Measurements from ENCODE around the gene CPED1.
"Not testable (repeated sequence)": the region's sequence is repeated elsewhere in the genome, so short reads cannot be mapped to it uniquely, and the experiment has no call there.

CPED1 gene

GRCh38 chr7:120959929-120960484, 28.5 kb upstream of the CPED1 start:
- ATAC-seq (ENCODE audit: low read depth): no peak
- no peaks in the 10 kb centered on the region for H3K27me3 Mint-ChIP-seq
- H3K4me3 Mint-ChIP-seq: no peak overlapping the region
- no peak overlapping the region for H3K27ac Mint-ChIP-seq
- H3K4me1 Mint-ChIP-seq: peaks cover 20% of the 10 kb centered on the region
- H3K36me3 Mint-ChIP-seq: peaks cover 27% of the 10 kb centered on the region
- no peaks in the 10 kb centered on the region for H3K9me3 Mint-ChIP-seq
- DNase-seq (ENCODE audit: low spot score in 2 of 2): no peak

- DNase-seq (ENCODE audit: low spot score in 2 of 2) (no peak), ATAC-seq (ENCODE audit: low read depth) (no peak)
- no peak overlapping the region for H3K4me3 Mint-ChIP-seq
- H3K9me3 Mint-ChIP-seq: no peaks in the 10 kb centered on the region
- H3K4me1 Mint-ChIP-seq: peaks cover 18% of the 10 kb centered on the region
- H3K36me3 Mint-ChIP-seq: peaks cover 26% of the 10 kb centered on the region
- H3K27me3 Mint-ChIP-seq: no peaks in the 10 kb centered on the region
- H3K27ac Mint-ChIP-seq: no peak overlapping the region
Observed at GRCh38 chr7:120960714-120961113, 27.8 kb upstream of the CPED1 start.

- no peaks in the 10 kb centered on the region for H3K9me3 Mint-ChIP-seq
- peak overlapping the region; percentile 36 for H3K27ac Mint-ChIP-seq
- peaks cover 29% of the 10 kb centered on the region for H3K36me3 Mint-ChIP-seq
- H3K4me1 Mint-ChIP-seq: peaks cover 18% of the 10 kb centered on the region
- H3K4me3 Mint-ChIP-seq: no peak overlapping the region
- no peaks in the 10 kb centered on the region for H3K27me3 Mint-ChIP-seq
- no peak for DNase-seq (ENCODE audit: low spot score in 2 of 2)
- no peak for ATAC-seq (ENCODE audit: low read depth)
Observed at GRCh38 chr7:120961638-120962173, 26.8 kb upstream of the CPED1 start.

- ATAC-seq (ENCODE audit: low read depth): no peak
- H3K36me3 Mint-ChIP-seq: peaks cover 30% of the 10 kb centered on the region
Observed at GRCh38 chr7:120964088-120964487, 24.4 kb upstream of the CPED1 start.

GRCh38 chr7:120966961-120967360, 21.6 kb upstream of the CPED1 start:
- Mint-ChIP-seq H3K27ac (no peak overlapping the region), H3K36me3 (peaks cover 29% of the 10 kb centered on the region), H3K27me3 (no peaks in the 10 kb centered on the region), H3K4me1 (peaks cover 3% of the 10 kb centered on the region), H3K9me3 (no peaks in the 10 kb centered on the region), H3K4me3 (no peak overlapping the region)
- ATAC-seq (ENCODE audit: low read depth): no peak
- DNase-seq (ENCODE audit: low spot score in 2 of 2): no peak

More at GRCh38 chr7:120964088-120964487, 24.4 kb upstream of the CPED1 start:
- Mint-ChIP-seq H3K4me1 (peaks cover 14% of the 10 kb centered on the region), H3K27me3 (no peaks in the 10 kb centered on the region), H3K27ac (no peak overlapping the region), H3K4me3 (no peak overlapping the region), H3K9me3 (no peaks in the 10 kb centered on the region)
- DNase-seq (ENCODE audit: low spot score in 2 of 2): no peak

- no peak for ATAC-seq (ENCODE audit: low read depth)
- Mint-ChIP-seq H3K27ac (no peak overlapping the region), H3K27me3 (no peaks in the 10 kb centered on the region), H3K4me1 (no peaks in the 10 kb centered on the region), H3K36me3 (peaks cover 25% of the 10 kb centered on the region), H3K9me3 (no peaks in the 10 kb centered on the region), H3K4me3 (no peak overlapping the region)
- no peak for DNase-seq (ENCODE audit: low spot score in 2 of 2)
Observed at GRCh38 chr7:120973849-120974248, 14.7 kb upstream of the CPED1 start.

- no peaks in the 10 kb centered on the region for H3K9me3 Mint-ChIP-seq
- H3K27me3 Mint-ChIP-seq: no peaks in the 10 kb centered on the region
- H3K36me3 Mint-ChIP-seq: peaks cover 3% of the 10 kb centered on the region
- ATAC-seq (ENCODE audit: low read depth) (no peak), DNase-seq (ENCODE audit: low spot score in 2 of 2) (no peak)
- H3K4me3 Mint-ChIP-seq: no peak overlapping the region
- H3K27ac Mint-ChIP-seq: no peak overlapping the region
- H3K4me1 Mint-ChIP-seq: no peaks in the 10 kb centered on the region
Observed at GRCh38 chr7:120979765-120980499, 8.6 kb upstream of the CPED1 start.

GRCh38 chr7:120981117-120981516, 7.4 kb upstream of the CPED1 start:
- Mint-ChIP-seq H3K27ac (no peak overlapping the region), H3K36me3 (no peaks in the 10 kb centered on the region), H3K9me3 (no peaks in the 10 kb centered on the region), H3K27me3 (peaks cover 2% of the 10 kb centered on the region), H3K4me1 (no peaks in the 10 kb centered on the region), H3K4me3 (no peak overlapping the region)
- ATAC-seq (ENCODE audit: low read depth): no peak
- DNase-seq (ENCODE audit: low spot score in 2 of 2): no peak

GRCh38 chr7:120981888-120982615, 6.5 kb upstream of the CPED1 start:
- Mint-ChIP-seq H3K27me3 (peaks cover 6% of the 10 kb centered on the region), H3K4me1 (no peaks in the 10 kb centered on the region), H3K4me3 (no peak overlapping the region), H3K9me3 (no peaks in the 10 kb centered on the region), H3K36me3 (no peaks in the 10 kb centered on the region), H3K27ac (no peak overlapping the region)
- ATAC-seq (ENCODE audit: low read depth): no peak
- no peak for DNase-seq (ENCODE audit: low spot score in 2 of 2)

GRCh38 chr7:120983592-120983991, 4.9 kb upstream of the CPED1 start:
- not testable (repeated sequence) for H3K27me3 Mint-ChIP-seq; ATAC-seq (ENCODE audit: low read depth); H3K4me1 Mint-ChIP-seq; H3K9me3 Mint-ChIP-seq; DNase-seq (ENCODE audit: low spot score in 2 of 2); H3K36me3 Mint-ChIP-seq; H3K4me3 Mint-ChIP-seq; H3K27ac Mint-ChIP-seq

- Mint-ChIP-seq H3K36me3 (no peaks in the 10 kb centered on the region), H3K27me3 (peaks cover 13% of the 10 kb centered on the region), H3K4me3 (no peak overlapping the region), H3K27ac (no peak overlapping the region), H3K4me1 (peaks cover 11% of the 10 kb centered on the region), H3K9me3 (no peaks in the 10 kb centered on the region)
- DNase-seq (ENCODE audit: low spot score in 2 of 2) (no peak), ATAC-seq (ENCODE audit: low read depth) (no peak)
Observed at GRCh38 chr7:120984406-120984805, 4.1 kb upstream of the CPED1 start.

GRCh38 chr7:120985130-120985758, 3.3 kb upstream of the CPED1 start:
- Mint-ChIP-seq H3K9me3 (no peaks in the 10 kb centered on the region), H3K4me3 (no peak overlapping the region), H3K4me1 (peaks cover 14% of the 10 kb centered on the region), H3K36me3 (no peaks in the 10 kb centered on the region), H3K27ac (no peak overlapping the region), H3K27me3 (peaks cover 15% of the 10 kb centered on the region)
- no peak for DNase-seq (ENCODE audit: low spot score in 2 of 2)
- ATAC-seq (ENCODE audit: low read depth): no peak

GRCh38 chr7:120985839-120986238, 2.7 kb upstream of the CPED1 start:
- no peak for DNase-seq (ENCODE audit: low spot score in 2 of 2)
- Mint-ChIP-seq H3K27me3 (peaks cover 15% of the 10 kb centered on the region), H3K27ac (no peak overlapping the region), H3K4me1 (peaks cover 14% of the 10 kb centered on the region), H3K4me3 (no peak overlapping the region), H3K36me3 (no peaks in the 10 kb centered on the region), H3K9me3 (no peaks in the 10 kb centered on the region)
- no peak for ATAC-seq (ENCODE audit: low read depth)

- no peak for ATAC-seq (ENCODE audit: low read depth)
- Mint-ChIP-seq H3K4me1 (peaks cover 14% of the 10 kb centered on the region), H3K9me3 (no peaks in the 10 kb centered on the region), H3K27me3 (peaks cover 15% of the 10 kb centered on the region), H3K36me3 (no peaks in the 10 kb centered on the region), H3K27ac (no peak overlapping the region), H3K4me3 (no peak overlapping the region)
- DNase-seq (ENCODE audit: low spot score in 2 of 2): no peak
Observed at GRCh38 chr7:120986650-120987049, 1.9 kb upstream of the CPED1 start.
